ENCODE measurements around the gene BTC. TPM values are rescaled to one million over a fixed set of nuclear protein-coding genes. Genes with fewer than 3 reads are reported as not detected.

Gene BTC
- total RNA-seq, 1 experiment from 2014 or later, result not detected

DNA sequence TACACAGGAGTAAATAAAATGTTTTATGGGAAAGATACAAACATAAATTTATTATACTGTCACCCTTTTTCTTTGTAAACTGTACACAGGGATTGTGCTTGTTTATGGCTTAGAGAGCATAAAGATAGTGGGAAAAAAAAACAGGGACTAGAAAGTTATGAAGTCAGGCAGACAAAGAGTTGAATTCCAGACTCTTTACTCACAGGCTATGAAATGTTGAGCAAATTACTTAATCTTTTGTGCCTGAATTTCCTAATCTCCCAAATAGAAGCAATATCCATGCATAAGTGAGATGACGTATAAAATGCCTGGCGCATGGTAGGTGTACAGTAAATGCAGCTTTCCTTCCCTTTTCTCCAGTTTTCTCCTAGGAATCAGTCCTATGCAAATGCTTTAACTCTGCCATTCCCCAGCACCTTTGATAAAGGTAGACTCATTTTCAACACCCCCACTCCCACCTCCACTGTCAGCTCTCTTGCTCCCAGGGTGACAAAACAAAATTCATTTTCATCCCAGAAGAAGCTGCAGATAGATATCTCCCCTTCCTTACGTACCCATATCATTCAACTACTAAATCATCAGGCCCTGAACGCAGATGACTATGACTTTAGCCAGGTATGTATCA lies 44.5 kb upstream of the BTC start:
- Histone ChIP-seq H3K79me2 (ENCODE audit: insufficient read depth, low read length) (no peaks in the 10 kb centered on the region), H3K27me3 (ENCODE audit: insufficient read depth, low read length) (no peaks in the 10 kb centered on the region), H2BK12ac (ENCODE audit: insufficient read length, low read depth, low read length) (no peak overlapping the region), H2AFZ (ENCODE audit: low read length) (no peak overlapping the region), H3K79me1 (ENCODE audit: insufficient read depth, low read depth, low read length, poor library complexity, severe bottlenecking) (no peaks in the 10 kb centered on the region), H3K4me1 (ENCODE audit: insufficient read depth, low read length) (no peaks in the 10 kb centered on the region), H3K23ac (ENCODE audit: insufficient read length, low read depth, low read length) (no peak overlapping the region), H2BK15ac (ENCODE audit: low read depth, low read length) (no peak overlapping the region), H3K27ac (ENCODE audit: insufficient read length, low read depth, low read length) (no peak overlapping the region), H4K91ac (ENCODE audit: insufficient read length, low read depth, low read length) (no peak overlapping the region), H3K14ac (ENCODE audit: insufficient read depth, low read length) (no peak overlapping the region), H3K56ac (ENCODE audit: insufficient read length, low read depth, low read length) (no peak overlapping the region), H2BK120ac (ENCODE audit: low read depth, low read length, poor library complexity, severe bottlenecking) (no peak overlapping the region), H3K4ac (ENCODE audit: low read depth, low read length) (no peak overlapping the region), H3K9me3 (ENCODE audit: control insufficient read depth, low read depth, low read length) (no peaks in the 10 kb centered on the region), H4K5ac (ENCODE audit: insufficient read length, low read depth, low read length) (no peak overlapping the region), H3K4me2 (ENCODE audit: insufficient read depth, insufficient read length, low read length) (no peak overlapping the region), H3K9ac (ENCODE audit: extremely low read depth, insufficient read length, low read length) (no peak overlapping the region), H4K20me1 (ENCODE audit: control insufficient read depth, insufficient read depth, insufficient read length) (no peaks in the 10 kb centered on the region), H3K23me2 (ENCODE audit: insufficient read length, low read depth, low read length, poor library complexity, severe bottlenecking) (no peaks in the 10 kb centered on the region), H2BK5ac (ENCODE audit: insufficient read length, low read length) (no peak overlapping the region), H2BK20ac (ENCODE audit: low read depth, low read length, poor library complexity, severe bottlenecking) (no peak overlapping the region), H3T11ph (ENCODE audit: low read length) (no peak overlapping the region), H4K8ac (replicated peaks; ENCODE audit: insufficient read length, low read depth, low read length) (no peak overlapping the region), H2AK5ac (ENCODE audit: insufficient read length, low read length) (no peak overlapping the region), H3K18ac (ENCODE audit: insufficient read length, low read depth, low read length) (no peak overlapping the region)
- Mint-ChIP-seq H3K36me3 (ENCODE audit: insufficient read depth in 1 of 3, low read depth in 3 of 3) (peaks cover 0 to 3% (median 1%) of the 10 kb centered on the region in 3 experiments; a peak in 2 of 7 replicates), H3K4me1 (no peaks in the 10 kb centered on the region), H3K4me3 (no peak overlapping the region), H3K27ac (no peak overlapping the region), H3K9me3 (peaks cover 2% of the 10 kb centered on the region in 2 experiments; a peak in 2 of 5 replicates), H3K27me3 (ENCODE audit: low read depth) (0 out of 2 replicates have a peak, but pooled peaks cover 1% of the 10 kb centered on the region)
- no peak for TF ChIP-seq CTCF (conservative IDR thresholded peaks at IDR 0.05)
- DNase-seq, result no peak
- WGBS (ENCODE audit: extremely low coverage, insufficient read length, low lambda C conversion rate), result no CpG with 5 or more reads among the region's 4 CpGs
